ENCODE results near the gene HRAS. TPM values are rescaled to one million over a fixed set of nuclear protein-coding genes. Genes with fewer than 3 reads are reported as not detected.

The HRAS gene
- total and polyA plus RNA-seq, 2 donors (not counting 1 experiment from before 2014, with no cell fraction given), result 63.5 to 86.0 TPM

GRCh38 chr11:488579-488978 is 46.8 kb downstream of the HRAS start:
- ChIA-PET POLR2A (no interaction called here), CTCF (no interaction called here)
- no peak overlapping the region for H3K4me3 Mint-ChIP-seq
- no peaks in the 10 kb centered on the region for H4K20me1 ChIP-seq (ENCODE audit: control insufficient read depth, insufficient read depth, low read length, poor library complexity, severe bottlenecking)
- no peak overlapping the region for H3K4me3 ChIP-seq (ENCODE audit: control extremely low read depth in 1 of 5, extremely low read depth in 1 of 5, insufficient read depth in 1 of 5, low read depth in 2 of 5, low read length in 4 of 5)
- H3K27ac Mint-ChIP-seq, result no peak overlapping the region
- no peak overlapping the region for H3K4me2 ChIP-seq (replicated peaks; ENCODE audit: low read depth, low read length, poor library complexity, severe bottlenecking)
- H3K27me3 ChIP-seq (replicated peaks in 1 of 4; ENCODE audit: control extremely low read depth in 1 of 4, control insufficient read depth in 3 of 4, insufficient read depth in 4 of 4, low read length in 3 of 4), result no peaks in the 10 kb centered on the region
- DNase-seq (no peak), ATAC-seq (ENCODE audit: low read depth) (no peak)
- no peaks in the 10 kb centered on the region for H3K9me3 Mint-ChIP-seq (ENCODE audit: insufficient read depth)
- H3K4me1 ChIP-seq (ENCODE audit: control insufficient read depth in 2 of 2, insufficient read depth in 2 of 2, low read length in 2 of 2), result no peaks in the 10 kb centered on the region
- H3K9ac ChIP-seq (ENCODE audit: low read length), result no peak overlapping the region
- H3K4me1 Mint-ChIP-seq, result no peaks in the 10 kb centered on the region
- intact Hi-C loops (cut with micrococcal nuclease), result no loop called here
- 98% methylated on average over 19 of the region's 19 CpGs for WGBS (ENCODE audit: insufficient coverage)
- no peaks in the 10 kb centered on the region for H3K36me3 ChIP-seq (replicated peaks in 1 of 2; ENCODE audit: control extremely low read depth in 1 of 2, control insufficient read depth in 1 of 2, extremely low read depth in 1 of 2, insufficient read depth in 2 of 2, low read length in 1 of 2)
- H3K9me3 ChIP-seq (ENCODE audit: control extremely low read depth in 1 of 3, control insufficient read depth in 2 of 3, insufficient read depth in 1 of 3, low read length in 2 of 3), result peaks cover 0 to 3% (median 0%) of the 10 kb centered on the region in 3 donors
- H3K27me3 Mint-ChIP-seq, result no peaks in the 10 kb centered on the region
- H3K27ac ChIP-seq (ENCODE audit: low read length in 2 of 2), result no peak overlapping the region
- TF ChIP-seq CTCF (IDR thresholded peaks at IDR 0.05), result no peak
- no peak for TF ChIP-seq EZH2 (IDR thresholded peaks at IDR 0.05; ENCODE audit: borderline replicate concordance, insufficient read depth, low read depth, low read length, poor library complexity, severe bottlenecking)
- no peak overlapping the region for H2AFZ ChIP-seq (ENCODE audit: insufficient read depth, low read depth, low read length, poor library complexity, severe bottlenecking)
- H3K79me2 ChIP-seq (ENCODE audit: control insufficient read depth, insufficient read depth, low read length), result no peaks in the 10 kb centered on the region

- H3K9ac ChIP-seq (ENCODE audit: low read length), result no peak overlapping the region
- H3K27me3 Mint-ChIP-seq, result no peaks in the 10 kb centered on the region
- ATAC-seq (ENCODE audit: low read depth), result no peak
- ChIA-PET CTCF (no interaction called here), POLR2A (no interaction called here)
- H3K27me3 ChIP-seq (replicated peaks in 1 of 4; ENCODE audit: control extremely low read depth in 1 of 4, control insufficient read depth in 3 of 4, insufficient read depth in 4 of 4, low read length in 3 of 4), result no peaks in the 10 kb centered on the region
- TF ChIP-seq CTCF (IDR thresholded peaks at IDR 0.05) (no peak), EZH2 (IDR thresholded peaks at IDR 0.05; ENCODE audit: borderline replicate concordance, insufficient read depth, low read depth, low read length, poor library complexity, severe bottlenecking) (no peak)
- H3K36me3 ChIP-seq (replicated peaks in 1 of 2; ENCODE audit: control extremely low read depth in 1 of 2, control insufficient read depth in 1 of 2, extremely low read depth in 1 of 2, insufficient read depth in 2 of 2, low read length in 1 of 2), result no peaks in the 10 kb centered on the region
- H3K79me2 ChIP-seq (ENCODE audit: control insufficient read depth, insufficient read depth, low read length), result no peaks in the 10 kb centered on the region
- no peak for DNase-seq
- H2AFZ ChIP-seq (ENCODE audit: insufficient read depth, low read depth, low read length, poor library complexity, severe bottlenecking), result no peak overlapping the region
- no peak overlapping the region for H3K4me2 ChIP-seq (replicated peaks; ENCODE audit: low read depth, low read length, poor library complexity, severe bottlenecking)
- no peak overlapping the region for H3K4me3 ChIP-seq (ENCODE audit: control extremely low read depth in 1 of 5, extremely low read depth in 1 of 5, insufficient read depth in 1 of 5, low read depth in 2 of 5, low read length in 4 of 5)
- peaks cover 0 to 3% (median 0%) of the 10 kb centered on the region in 3 donors for H3K9me3 ChIP-seq (ENCODE audit: control extremely low read depth in 1 of 3, control insufficient read depth in 2 of 3, insufficient read depth in 1 of 3, low read length in 2 of 3)
- intact Hi-C loops (cut with micrococcal nuclease), result no loop called here
- no peak overlapping the region for H3K27ac ChIP-seq (ENCODE audit: low read length in 2 of 2)
- H3K27ac Mint-ChIP-seq, result no peak overlapping the region
- no peak overlapping the region for H3K4me3 Mint-ChIP-seq
- WGBS (ENCODE audit: insufficient coverage), result 98% methylated on average over 25 of the region's 25 CpGs
- no peaks in the 10 kb centered on the region for H3K4me1 Mint-ChIP-seq
- no peaks in the 10 kb centered on the region for H4K20me1 ChIP-seq (ENCODE audit: control insufficient read depth, insufficient read depth, low read length, poor library complexity, severe bottlenecking)
- H3K4me1 ChIP-seq (ENCODE audit: control insufficient read depth in 2 of 2, insufficient read depth in 2 of 2, low read length in 2 of 2), result no peaks in the 10 kb centered on the region
- H3K9me3 Mint-ChIP-seq (ENCODE audit: insufficient read depth), result no peaks in the 10 kb centered on the region
Observed at GRCh38 chr11:488062-488461, 47.3 kb downstream of the HRAS start.

All from B cell (primary cell).